Measurements from ENCODE around the gene SNCA. TPM values are rescaled to one million over a fixed set of nuclear protein-coding genes. Genes with fewer than 3 reads are reported as not detected.

SNCA gene
- total RNA-seq, 2 experiments from 2014 or later: 1.6 to 2.0 TPM

DNA sequence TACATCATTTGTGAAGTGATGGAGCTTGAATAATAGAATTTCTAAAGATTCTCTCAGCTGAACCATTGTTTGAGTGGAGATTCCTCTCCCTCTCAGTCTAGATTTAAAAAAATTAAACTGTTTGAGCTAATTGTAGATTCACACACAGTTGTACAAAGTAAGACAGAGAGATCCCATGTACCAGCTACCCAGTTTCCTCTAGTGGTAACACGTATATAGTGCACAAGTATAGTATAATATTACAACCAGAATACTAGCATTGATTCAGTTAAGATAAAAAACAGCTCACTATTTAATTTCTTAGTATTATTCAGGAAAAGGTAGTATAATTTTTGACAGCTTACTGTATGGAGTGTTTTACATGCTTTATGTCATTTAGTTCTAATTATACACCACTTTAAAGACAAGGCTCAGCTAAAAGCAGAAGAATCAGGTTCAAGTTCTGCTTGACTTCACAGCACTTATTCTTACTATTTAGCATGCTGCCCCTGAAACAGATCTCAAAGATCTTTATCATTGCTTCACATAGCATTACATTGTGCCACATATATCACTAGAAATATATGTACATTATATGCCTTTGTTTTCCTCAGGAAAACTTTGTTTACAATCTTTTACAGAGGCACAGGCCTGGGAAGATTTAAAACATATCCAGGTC lies 136.1 kb downstream of the SNCA start:
- no peak overlapping the region for H3K27ac Mint-ChIP-seq
- no peak overlapping the region for H3K4me3 Mint-ChIP-seq
- H3K4me1 Mint-ChIP-seq: no peaks in the 10 kb centered on the region
- CTCF ChIA-PET: no interaction called here
- DNase-seq: no peak
- ATAC-seq: no peak
- H3K9me3 Mint-ChIP-seq (ENCODE audit: low read depth): no peaks in the 10 kb centered on the region
- peaks cover 3% of the 10 kb centered on the region for H3K27me3 Mint-ChIP-seq
- no peaks in the 10 kb centered on the region for H3K36me3 Mint-ChIP-seq

DNA sequence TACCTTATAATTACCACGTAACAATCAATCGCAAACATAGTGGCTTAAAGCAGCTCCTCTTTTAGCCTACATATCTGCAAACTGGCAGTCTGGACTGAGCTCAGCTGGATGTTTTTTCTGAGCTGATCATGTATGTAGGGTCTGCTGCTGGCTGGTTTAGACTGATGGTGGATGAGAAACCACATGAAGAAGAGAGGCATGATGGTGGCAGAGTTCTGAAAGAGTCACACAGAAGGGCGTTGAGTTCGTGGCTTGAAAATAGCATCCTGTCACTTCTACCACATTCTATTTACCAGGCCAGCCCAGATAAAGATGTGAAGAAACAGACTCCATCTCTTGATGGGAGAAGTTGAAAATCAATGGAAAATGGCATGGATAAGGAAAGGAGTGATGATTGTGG lies 151.3 kb downstream of the SNCA start:
- CTCF ChIA-PET: no interaction called here
- no peak for DNase-seq

GRCh38 chr4:89685277-89685676 lies 151.7 kb downstream of the SNCA start:
- Mint-ChIP-seq H3K9me3 (ENCODE audit: low read depth) (no peaks in the 10 kb centered on the region), H3K4me1 (no peaks in the 10 kb centered on the region), H3K36me3 (no peaks in the 10 kb centered on the region), H3K4me3 (no peak overlapping the region), H3K27me3 (peaks cover 4% of the 10 kb centered on the region), H3K27ac (no peak overlapping the region)
- DNase-seq (no peak), ATAC-seq (no peak)
- CTCF ChIA-PET: no interaction called here

More for the DNA sequence above, 151.3 kb downstream of the SNCA start:
- no peak overlapping the region for H3K27ac Mint-ChIP-seq
- peaks cover 4% of the 10 kb centered on the region for H3K27me3 Mint-ChIP-seq
- H3K36me3 Mint-ChIP-seq: no peaks in the 10 kb centered on the region
- no peak overlapping the region for H3K4me3 Mint-ChIP-seq
- H3K9me3 Mint-ChIP-seq (ENCODE audit: low read depth): no peaks in the 10 kb centered on the region
- no peak for ATAC-seq
- H3K4me1 Mint-ChIP-seq: no peaks in the 10 kb centered on the region

GRCh38 chr4:89684536-89684935 lies 152.4 kb downstream of the SNCA start:
- H3K36me3 Mint-ChIP-seq: no peaks in the 10 kb centered on the region
- no peak overlapping the region for H3K27ac Mint-ChIP-seq

DNA sequence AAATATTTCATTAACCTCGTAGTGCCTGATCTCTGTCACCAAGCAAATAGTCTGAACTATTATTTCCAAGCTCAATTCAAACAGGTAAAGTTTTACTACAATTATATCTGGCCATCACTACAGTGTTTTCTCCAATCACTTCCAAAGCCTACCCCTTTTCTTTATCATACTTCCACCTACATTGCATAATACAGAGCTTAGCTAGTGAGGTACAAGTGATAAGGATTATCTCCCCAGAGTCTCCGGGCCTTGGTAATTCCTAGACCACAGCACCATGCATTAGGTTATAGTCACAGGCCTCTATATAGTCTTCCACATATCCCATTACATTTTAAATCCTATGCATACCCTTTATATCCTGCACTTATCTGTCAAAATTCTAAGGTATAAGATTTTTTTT lies 154.2 kb downstream of the SNCA start:
- DNase-seq (no peak), ATAC-seq (no peak)
- CTCF ChIA-PET: no interaction called here
- peaks cover 4% of the 10 kb centered on the region for H3K27me3 Mint-ChIP-seq
- H3K4me3 Mint-ChIP-seq: no peak overlapping the region
- H3K27ac Mint-ChIP-seq: no peak overlapping the region
- H3K36me3 Mint-ChIP-seq: no peaks in the 10 kb centered on the region
- no peaks in the 10 kb centered on the region for H3K9me3 Mint-ChIP-seq (ENCODE audit: low read depth)
- peaks cover 3% of the 10 kb centered on the region for H3K4me1 Mint-ChIP-seq

More at GRCh38 chr4:89684536-89684935, 152.4 kb downstream of the SNCA start:
- H3K9me3 Mint-ChIP-seq (ENCODE audit: low read depth): no peaks in the 10 kb centered on the region
- no peak for ATAC-seq
- CTCF ChIA-PET: no interaction called here
- peaks cover 4% of the 10 kb centered on the region for H3K27me3 Mint-ChIP-seq
- peaks cover 2% of the 10 kb centered on the region for H3K4me1 Mint-ChIP-seq
- DNase-seq: no peak
- H3K4me3 Mint-ChIP-seq: no peak overlapping the region

DNA sequence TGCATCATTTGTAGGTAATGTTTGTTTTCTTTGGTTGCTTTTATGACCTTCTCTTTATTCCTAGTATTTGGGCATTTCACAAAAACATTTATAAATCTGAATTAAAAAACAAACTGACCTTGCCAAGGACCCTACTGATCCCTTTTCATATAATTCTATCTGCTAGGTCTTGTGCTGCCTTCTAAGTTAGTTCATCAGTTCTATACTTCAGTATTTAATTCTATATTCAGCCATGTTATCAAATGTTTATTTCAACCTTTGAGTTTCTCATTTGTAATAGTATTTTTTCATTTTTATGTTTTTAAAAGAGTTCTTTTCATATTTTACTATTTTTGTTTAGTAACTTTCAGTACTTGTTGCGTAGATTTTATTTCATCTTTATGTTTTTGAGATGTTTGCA lies 155.3 kb downstream of the SNCA start:
- no peak overlapping the region for H3K27ac Mint-ChIP-seq
- CTCF ChIA-PET: no interaction called here
- H3K27me3 Mint-ChIP-seq: no peaks in the 10 kb centered on the region
- peaks cover 3% of the 10 kb centered on the region for H3K4me1 Mint-ChIP-seq
- H3K4me3 Mint-ChIP-seq: no peak overlapping the region
- DNase-seq (no peak), ATAC-seq (no peak)
- no peaks in the 10 kb centered on the region for H3K9me3 Mint-ChIP-seq (ENCODE audit: low read depth)
- H3K36me3 Mint-ChIP-seq: no peaks in the 10 kb centered on the region

- Mint-ChIP-seq H3K9me3 (ENCODE audit: low read depth) (no peaks in the 10 kb centered on the region), H3K27me3 (no peaks in the 10 kb centered on the region), H3K4me3 (no peak overlapping the region)
Observed at GRCh38 chr4:89681219-89681618, 155.7 kb downstream of the SNCA start.

DNA sequence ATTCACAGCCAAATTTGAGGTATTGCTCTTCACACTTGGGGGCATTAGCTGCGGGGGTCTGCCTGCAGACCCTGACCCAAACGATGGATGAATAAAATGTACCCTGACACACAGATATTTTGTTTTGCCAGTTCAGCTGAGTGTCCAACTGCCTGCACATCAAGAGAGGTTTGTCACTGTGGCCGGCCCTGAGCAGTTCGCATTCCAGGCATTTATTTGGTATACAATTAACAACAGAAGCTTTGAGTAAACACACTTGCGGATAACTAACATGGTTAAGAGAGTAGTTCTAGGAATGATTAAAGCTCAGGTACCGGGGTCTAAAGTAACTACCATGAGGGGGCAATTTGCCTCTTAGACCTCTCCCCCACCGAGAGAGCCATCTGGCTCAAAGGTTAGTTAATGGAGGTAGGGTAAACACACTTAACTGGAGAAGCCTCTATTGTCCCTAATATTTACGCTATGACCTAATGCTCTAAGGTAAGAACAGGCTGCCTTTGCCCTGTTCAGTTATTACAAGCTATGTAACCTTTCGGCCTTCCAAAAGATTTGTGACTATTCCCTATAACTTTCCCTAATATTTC lies 162.0 kb downstream of the SNCA start:
- Mint-ChIP-seq H3K9me3 (ENCODE audit: low read depth) (no peaks in the 10 kb centered on the region), H3K27ac (no peak overlapping the region), H3K27me3 (peaks cover 19% of the 10 kb centered on the region), H3K36me3 (no peaks in the 10 kb centered on the region), H3K4me3 (no peak overlapping the region), H3K4me1 (peaks cover 3% of the 10 kb centered on the region)
- DNase-seq (no peak), ATAC-seq (no peak)
- CTCF ChIA-PET: interaction anchor here (1.4 kb wide), 1 partner anchor 30 kb away, joined by 3 read pairs; no protein-coding TSS in a partner anchor

More at GRCh38 chr4:89681219-89681618, 155.7 kb downstream of the SNCA start:
- peaks cover 3% of the 10 kb centered on the region for H3K4me1 Mint-ChIP-seq
- DNase-seq (no peak), ATAC-seq (no peak)
- no peaks in the 10 kb centered on the region for H3K36me3 Mint-ChIP-seq
- no peak overlapping the region for H3K27ac Mint-ChIP-seq
- CTCF ChIA-PET: no interaction called here

Other genes with a start within 250 kb of the SNCA start
- under 1 TPM; 0.16 to 0.23 TPM for gene MMRN1, start 57.7 kb upstream of the SNCA start, total RNA-seq